H1 (cell line): ENCODE results near the gene FBXO11. TPM values are rescaled to one million over a fixed set of nuclear protein-coding genes. Genes with fewer than 3 reads are reported as not detected.

Experiments used
- CTCF ChIA-PET: fragments of 300-600 bp; sonication (Branson Sonifier 250); formaldehyde crosslinking; loops from one replicate; lab custom pipeline; 2021; ENCODE audit not compliant: partially characterized antibody; lab: Charles Lee
- POLR2A ChIA-PET: fragments of 300-600 bp; sonication (Branson Sonifier 250); formaldehyde crosslinking; loops from one replicate; lab custom pipeline; 2021; ENCODE audit warnings: inconsistent platforms; ENCODE audit not compliant: partially characterized antibody; lab: Charles Lee
- DNase-seq, 2 experiments: peaks; one replicate each; pipeline versions ENCODE4 v3.0.0 to v3.0.0-alpha.2; 2010 to 2022; ENCODE audit warnings: low spot score in 2 of 2, low read depth in 1 of 2, mixed read lengths in 1 of 2
- FAIRE-seq: peaks from 2 replicates; lab custom pipeline; 2011; peaks lifted over from hg19 to GRCh38; lab: Jason Lieb, UNC
- H2AFZ ChIP-seq: 2 replicates; pipeline ENCODE4 v1.8.1; 2012; ENCODE audit warnings: low read length, inconsistent platforms
- H2AK5ac ChIP-seq: 2 replicates; pipeline ENCODE4 v1.6.1; 2013; ENCODE audit warnings: low read depth, low read length
- H2BK120ac ChIP-seq: replicated peaks from 2 replicates; pipeline ENCODE3; 2013; ENCODE audit warnings: low read depth, low read length, inconsistent platforms
- H2BK12ac ChIP-seq: 2 replicates; pipeline ENCODE4 v1.6.1; 2013; ENCODE audit warnings: low read depth, low read length
- H2BK15ac ChIP-seq: 2 replicates; pipeline ENCODE4 v1.6.1; 2013; ENCODE audit warnings: low read length
- H2BK20ac ChIP-seq: 2 replicates; pipeline ENCODE4 v1.6.1; 2013; ENCODE audit warnings: low read length
- H2BK5ac ChIP-seq: 2 replicates; pipeline ENCODE4 v1.6.1; 2013; ENCODE audit warnings: low read depth, low read length
- H3K14ac ChIP-seq: 2 replicates; pipeline ENCODE4 v1.6.1; 2013; ENCODE audit warnings: inconsistent platforms; ENCODE audit not compliant: insufficient read length
- H3K18ac ChIP-seq: 2 replicates; pipeline ENCODE4 v1.6.1; 2013; ENCODE audit warnings: low read length; ENCODE audit errors: extremely low read depth
- H3K23ac ChIP-seq: 2 replicates; pipeline ENCODE4 v1.6.1; 2013; ENCODE audit warnings: inconsistent platforms; ENCODE audit not compliant: insufficient read length
- H3K23me2 ChIP-seq: 2 replicates; pipeline ENCODE4 v1.6.1; 2013; ENCODE audit warnings: low read depth, low read length
- H3K27ac ChIP-seq: 2 replicates; pipeline ENCODE4 v1.6.1; 2011; ENCODE audit warnings: low read depth, low read length, inconsistent platforms
- H3K27me3 ChIP-seq, 4 experiments: replicated peaks in 1 of 4; 1 replicate in 1 of 4; 2 replicates in 3 of 4; pipeline versions ENCODE4 v1.6.1 to v1.8.1; 2011 to 2013; ENCODE audit warnings: low read length in 3 of 4, mild to moderate bottlenecking in 3 of 4, inconsistent platforms in 2 of 4, mixed read lengths in 2 of 4, moderate library complexity in 1 of 4; ENCODE audit not compliant: control insufficient read depth in 3 of 4, insufficient read depth in 3 of 4; ENCODE audit errors: extremely low read depth in 1 of 4
- H3K36me3 ChIP-seq, 4 experiments: 2 replicates each; pipeline versions ENCODE4 v1.6.1 to v1.8.1; 2011 to 2013; ENCODE audit warnings: mild to moderate bottlenecking in 4 of 4, low read length in 3 of 4, moderate library complexity in 2 of 4, control low read depth in 1 of 4, inconsistent platforms in 1 of 4; ENCODE audit not compliant: insufficient read depth in 4 of 4, control insufficient read depth in 2 of 4
- H3K4ac ChIP-seq: replicated peaks from 2 replicates; pipeline ENCODE3; 2013; ENCODE audit warnings: low read length, low read depth, mixed read lengths, inconsistent platforms; ENCODE audit not compliant: insufficient read length
- H3K4me1 ChIP-seq, 4 experiments: replicated peaks in 1 of 4; 1 replicate in 1 of 4; 2 replicates in 3 of 4; pipeline versions ENCODE4 v1.6.1 to v1.8.1; 2011 to 2013; ENCODE audit warnings: low read length in 3 of 4, inconsistent platforms in 2 of 4, mixed read lengths in 1 of 4; ENCODE audit not compliant: insufficient read depth in 4 of 4, control insufficient read depth in 3 of 4
- H3K4me2 ChIP-seq, 2 experiments: 2 replicates each; pipeline versions ENCODE4 v1.6.1 to v1.8.1; 2011 to 2013; ENCODE audit warnings: low read depth in 2 of 2, low read length in 2 of 2, control low read depth in 1 of 2, inconsistent platforms in 1 of 2, mild to moderate bottlenecking in 1 of 2; ENCODE audit not compliant: insufficient read depth in 1 of 2
- H3K4me3 ChIP-seq, 4 experiments: fragments of 200-600, 300-600 bp in 1 of 4; sonication (generic), shearing (Covaris generic), sonication (Bioruptor Twin) in 1 of 4; 2 replicates each; pipeline versions ENCODE4 v1.5.1 to v1.8.1; 2011 to 2016; ENCODE audit warnings: low read length in 4 of 4, low read depth in 3 of 4, control low read depth in 2 of 4, inconsistent platforms in 2 of 4, mild to moderate bottlenecking in 2 of 4, mixed read lengths in 1 of 4, moderate library complexity in 1 of 4; ENCODE audit not compliant: insufficient read depth in 2 of 4; ENCODE audit errors: extremely low read depth in 1 of 4
- H3K56ac ChIP-seq: replicated peaks from 2 replicates; pipeline ENCODE3; 2013; ENCODE audit warnings: low read depth, mild to moderate bottlenecking, mixed read lengths, low read length, inconsistent platforms; ENCODE audit not compliant: insufficient read length
- H3K79me1 ChIP-seq: 2 replicates; pipeline ENCODE4 v1.6.1; 2013; ENCODE audit warnings: low read depth, low read length, control low read depth
- H3K79me2 ChIP-seq, 2 experiments: 2 replicates each; pipeline versions ENCODE4 v1.6.1 to v1.8.1; 2012 to 2013; ENCODE audit warnings: low read length in 2 of 2, mild to moderate bottlenecking in 2 of 2, inconsistent platforms in 1 of 2; ENCODE audit not compliant: insufficient read depth in 2 of 2, control insufficient read depth in 1 of 2
- H3K9ac ChIP-seq, 4 experiments: replicated peaks in 1 of 4; 1 replicate in 1 of 4; 2 replicates in 3 of 4; pipeline versions ENCODE4 v1.6.1 to v1.8.1; 2011 to 2013; ENCODE audit warnings: low read depth in 3 of 4, low read length in 3 of 4, control low read depth in 2 of 4, mild to moderate bottlenecking in 2 of 4, moderate library complexity in 2 of 4, inconsistent platforms in 1 of 4; ENCODE audit errors: extremely low read depth in 1 of 4
- H3K9me3 ChIP-seq, 2 experiments: 2 replicates each; pipeline versions ENCODE4 v1.6.1 to v1.8.1; 2012 to 2013; ENCODE audit warnings: mild to moderate bottlenecking in 2 of 2, moderate library complexity in 2 of 2, control low read depth in 1 of 2, inconsistent platforms in 1 of 2, low read depth in 1 of 2, low read length in 1 of 2, mixed read lengths in 1 of 2; ENCODE audit not compliant: insufficient read depth in 2 of 2
- H4K20me1 ChIP-seq, 2 experiments: replicated peaks in 1 of 2; 2 replicates each; pipeline versions ENCODE3 to v1.8.1; 2011 to 2013; ENCODE audit warnings: inconsistent platforms in 2 of 2, low read length in 2 of 2, mild to moderate bottlenecking in 1 of 2; ENCODE audit not compliant: insufficient read depth in 2 of 2, control insufficient read depth in 1 of 2
- H4K5ac ChIP-seq: 2 replicates; pipeline ENCODE4 v1.6.1; 2013; ENCODE audit warnings: low read length, low read depth, mixed read lengths, inconsistent platforms; ENCODE audit not compliant: insufficient read length
- H4K8ac ChIP-seq: 2 replicates; pipeline ENCODE4 v1.8.0; 2013; ENCODE audit warnings: mild to moderate bottlenecking, moderate library complexity, low read length, inconsistent platforms; ENCODE audit not compliant: insufficient read depth; ENCODE audit errors: extremely low read depth
- H4K91ac ChIP-seq: replicated peaks from 2 replicates; pipeline ENCODE3; 2013; ENCODE audit warnings: low read length, mixed read lengths, inconsistent platforms; ENCODE audit not compliant: insufficient read length
- CTBP2 ChIP-seq: IDR thresholded peaks from 2 replicates; pipeline ENCODE4 v1.7.0; 2011; ENCODE audit warnings: borderline replicate concordance, mild to moderate bottlenecking, moderate library complexity, mixed read lengths, low read length; ENCODE audit not compliant: insufficient read depth, insufficient read length
- E2F6 ChIP-seq: IDR thresholded peaks from 2 replicates; pipeline ENCODE4 v1.6.1; 2012; ENCODE audit warnings: inconsistent platforms
- MAX ChIP-seq: IDR thresholded peaks from 2 replicates; pipeline ENCODE4 v1.6.1; 2012; ENCODE audit warnings: inconsistent platforms
- polyA plus RNA-seq, 7 experiments: library from polyadenylated mRNA; depleted of rRNA in 3 of 7; stranded (reverse) in 5 of 7; unstranded in 2 of 7; fragments of >200 nt in 5 of 7; fragments of 200-250 nt in 2 of 7; gene quantifications; 1 replicate in 5 of 7; 2 replicates in 1 of 7; 4 replicates in 1 of 7; pipeline versions ENCODE4 v1.2.1 to v1.2.3, GENCODE V29; 2011 to 2013; ENCODE audit warnings: missing spikeins in 2 of 7, mixed read lengths in 2 of 7
- total RNA-seq: library from RNA; stranded (reverse); fragmentation: NEBNext Ultra II Directional; extraction: Animal tissue kit (Norgen Biotek cat#: 25700); gene quantifications from 2 replicates; pipeline ENCODE4 v1.2.1, GENCODE V29; 2021

The FBXO11 gene
- total and polyA plus RNA-seq, 2 of the 8 experiments (the other 6 are each of a cell fraction or from before 2014, with no cell fraction given): 21.7 to 57.3 TPM

GRCh38 chr2:47771211-47771610 lies 135.1 kb downstream of the FBXO11 start:
- no peak for DNase-seq
- no peak overlapping the region for H3K4me3 ChIP-seq
- H3K27me3 ChIP-seq: no peaks in the 10 kb centered on the region
- H3K4me1 ChIP-seq: 0 out of 7 replicates have a peak, but pooled peaks cover 0 to 3% (median 0%) of the 10 kb centered on the region in 4 experiments
- no peaks in the 10 kb centered on the region for H3K23me2 ChIP-seq
- POLR2A ChIA-PET: interaction anchor here (1.0 kb wide), 1 partner anchor 12 kb away, joined by 3 read pairs; the partner anchor contains the start of gene MSH6
- H2AFZ ChIP-seq: no peak overlapping the region
- H4K20me1 ChIP-seq: no peaks in the 10 kb centered on the region
- H3K4me2 ChIP-seq: no peak overlapping the region
- no peak overlapping the region for H3K4ac ChIP-seq
- H2BK12ac ChIP-seq: no peak overlapping the region
- CTCF ChIA-PET: interaction anchor here (0.7 to 2.8 kb wide), 2 partner anchors 117 to 252 kb away, joined by 3 to 7 read pairs; no protein-coding TSS in a partner anchor
- no peak overlapping the region for H3K56ac ChIP-seq
- no peak overlapping the region for H3K18ac ChIP-seq
- no peaks in the 10 kb centered on the region for H3K79me2 ChIP-seq
- no peak overlapping the region for H4K8ac ChIP-seq
- H3K9ac ChIP-seq: no peak overlapping the region
- FAIRE-seq: no peak
- no peak overlapping the region for H3K23ac ChIP-seq
- no peak overlapping the region for H4K91ac ChIP-seq
- no peak overlapping the region for H2BK5ac ChIP-seq
- H3K9me3 ChIP-seq: 0 out of 4 replicates have a peak, but pooled peaks cover 0 to 4% of the 10 kb centered on the region in 2 experiments
- H3K27ac ChIP-seq: no peak overlapping the region
- no peak overlapping the region for H2BK120ac ChIP-seq
- no peaks in the 10 kb centered on the region for H3K79me1 ChIP-seq
- no peak overlapping the region for H2BK15ac ChIP-seq
- no peaks in the 10 kb centered on the region for H3K36me3 ChIP-seq
- H4K5ac ChIP-seq: no peak overlapping the region
- no peak overlapping the region for H2AK5ac ChIP-seq
- H3K14ac ChIP-seq: no peak overlapping the region
- no peak overlapping the region for H2BK20ac ChIP-seq
- TF ChIP-seq MAX (peak; percentile 57; the same call in 1 of the 2 replicates), CTBP2 (no peak), E2F6 (peak; percentile 36; the same call in 1 of the 2 replicates)
